SU-DHL-6 (cell line): ENCODE data around the gene UGT2B15.
"Not testable (repeated sequence)": the region's sequence is repeated elsewhere in the genome, so short reads cannot be mapped to it uniquely, and the experiment has no call there.

Experiments used
- CTCF ChIP-seq: fragments of 200-600 bp; sonication (generic); IDR thresholded peaks from one replicate; pipeline ENCODE4 v1.5.1; 2017; ENCODE audit warnings: antibody characterized with exemption, mild to moderate bottlenecking, low read length, moderate library complexity; ENCODE audit not compliant: insufficient read depth, poor library complexity, severe bottlenecking
- EZH2phosphoT487 ChIP-seq: fragments of 200-600 bp; sonication (generic), shearing (Covaris generic); conservative IDR thresholded peaks from 2 replicates; pipeline ENCODE4 v1.6.1; 2018; ENCODE audit warnings: mild to moderate bottlenecking, antibody characterized with exemption, low read length, moderate library complexity, mixed read lengths

- TF ChIP-seq CTCF, EZH2phosphoT487: not testable (repeated sequence)
Measured at GRCh38 chr4:68667551-68667950, 2.9 kb downstream of the UGT2B15 start.
